IPS DF 4.7 (cell line): ENCODE data around the gene ZNHIT2.

Source experiments
- DNase-seq: peaks from one replicate; pipeline ENCODE4 v3.0.0-alpha.2; 2013; ENCODE audit warnings: low spot score; ENCODE audit errors: extremely low read depth

ZNHIT2 gene

GRCh38 chr11:65072631-65072966 lies 44.9 kb downstream of the ZNHIT2 start:
- no peak for DNase-seq

DNA sequence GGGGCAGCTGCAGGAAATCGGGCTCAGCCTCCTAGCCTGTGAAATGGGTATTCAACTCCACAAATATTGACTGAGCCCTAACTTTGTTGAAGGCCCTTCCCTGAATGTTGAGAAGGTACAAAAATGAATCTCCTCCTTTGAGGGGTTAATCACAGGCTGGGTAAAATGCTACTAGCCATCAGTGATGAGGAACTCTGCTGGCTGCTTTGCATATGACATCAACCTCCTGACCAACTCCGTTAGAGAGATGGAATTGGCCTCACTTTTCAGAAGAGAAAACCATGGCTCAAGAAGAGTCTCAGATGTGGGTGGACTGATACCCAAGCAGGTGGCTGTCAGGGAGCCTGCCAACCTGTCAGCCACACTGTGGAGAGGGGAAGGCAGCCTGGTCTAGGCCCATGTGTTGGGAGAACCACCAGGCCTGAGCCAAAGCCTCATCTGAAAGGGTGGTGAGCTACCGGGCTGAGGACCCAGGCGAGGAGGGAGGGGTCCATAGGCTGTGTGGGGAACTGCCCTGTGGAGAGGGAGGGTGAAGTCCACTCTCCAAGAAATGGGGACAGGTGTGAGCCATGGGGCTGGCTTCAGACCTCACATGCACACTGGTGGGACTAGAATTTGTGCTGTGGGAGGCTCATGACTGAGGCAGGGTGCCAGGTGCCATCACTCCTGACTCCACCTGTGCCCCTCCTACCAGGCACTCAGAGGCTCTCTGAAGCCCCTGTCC lies 45.4 kb downstream of the ZNHIT2 start:
- DNase-seq: no peak

GRCh38 chr11:65069217-65069616 lies 48.3 kb downstream of the ZNHIT2 start:
- no peak for DNase-seq

DNA sequence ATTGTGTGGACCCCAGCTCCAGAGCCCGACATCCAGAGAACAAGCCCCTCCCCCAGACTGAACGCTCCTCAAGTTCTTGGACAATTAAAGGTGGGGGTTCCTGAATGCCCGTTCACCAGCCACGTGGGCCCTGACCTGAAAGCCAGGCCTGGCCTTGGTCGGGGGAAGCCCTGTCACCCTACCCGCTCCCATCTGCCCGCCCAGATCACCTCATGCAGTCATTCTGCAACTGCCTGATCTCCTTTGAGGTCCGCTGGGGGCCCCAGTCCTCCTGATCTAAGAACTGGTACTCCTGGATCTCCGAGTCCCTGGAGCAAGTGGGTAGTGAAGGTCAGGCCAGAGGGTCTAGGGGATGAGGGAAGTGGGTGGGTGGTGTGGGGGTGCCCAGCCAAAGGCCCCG lies 50.1 kb downstream of the ZNHIT2 start:
- no peak for DNase-seq

- DNase-seq: no peak
Observed at GRCh38 chr11:65066805-65067291, 50.7 kb downstream of the ZNHIT2 start.
